GM12801 (cell line): Measurements from ENCODE around the gene ECEL1.

Experiments
- TF ChIP-seq, protein P1 (sequence below): IDR thresholded peaks from one replicate; pipeline ENCODE4 v1.5.1; 2011; ENCODE audit warnings: control low read depth; ENCODE audit not compliant: insufficient read length; ENCODE audit errors: extremely low read depth

The ECEL1 gene

DNA sequence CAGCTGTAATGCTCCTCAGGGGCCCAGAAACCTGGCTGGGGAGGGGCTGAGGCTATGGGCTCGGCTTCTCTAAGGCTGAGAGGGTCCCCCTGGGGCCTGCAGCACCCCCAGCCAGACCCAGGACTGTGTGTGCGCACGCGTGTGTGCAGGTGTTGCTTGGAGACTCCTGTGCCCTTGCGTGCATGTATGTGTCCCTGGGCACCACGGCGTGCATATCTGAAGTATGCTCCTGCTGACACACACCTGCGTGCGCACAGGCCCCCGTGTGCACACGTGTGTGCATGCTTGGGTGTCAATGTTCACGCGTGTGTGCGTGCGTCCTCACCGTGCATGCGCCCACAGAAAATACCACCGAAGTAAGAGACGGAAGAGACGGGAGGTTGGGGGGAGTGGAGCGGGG, 14.9 kb upstream of the ECEL1 start:
- TF ChIP-seq, protein P1, sequence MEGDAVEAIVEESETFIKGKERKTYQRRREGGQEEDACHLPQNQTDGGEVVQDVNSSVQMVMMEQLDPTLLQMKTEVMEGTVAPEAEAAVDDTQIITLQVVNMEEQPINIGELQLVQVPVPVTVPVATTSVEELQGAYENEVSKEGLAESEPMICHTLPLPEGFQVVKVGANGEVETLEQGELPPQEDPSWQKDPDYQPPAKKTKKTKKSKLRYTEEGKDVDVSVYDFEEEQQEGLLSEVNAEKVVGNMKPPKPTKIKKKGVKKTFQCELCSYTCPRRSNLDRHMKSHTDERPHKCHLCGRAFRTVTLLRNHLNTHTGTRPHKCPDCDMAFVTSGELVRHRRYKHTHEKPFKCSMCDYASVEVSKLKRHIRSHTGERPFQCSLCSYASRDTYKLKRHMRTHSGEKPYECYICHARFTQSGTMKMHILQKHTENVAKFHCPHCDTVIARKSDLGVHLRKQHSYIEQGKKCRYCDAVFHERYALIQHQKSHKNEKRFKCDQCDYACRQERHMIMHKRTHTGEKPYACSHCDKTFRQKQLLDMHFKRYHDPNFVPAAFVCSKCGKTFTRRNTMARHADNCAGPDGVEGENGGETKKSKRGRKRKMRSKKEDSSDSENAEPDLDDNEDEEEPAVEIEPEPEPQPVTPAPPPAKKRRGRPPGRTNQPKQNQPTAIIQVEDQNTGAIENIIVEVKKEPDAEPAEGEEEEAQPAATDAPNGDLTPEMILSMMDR, result no peak

GRCh38 chr2:232501794-232502390, 14.3 kb upstream of the ECEL1 start:
- TF ChIP-seq, protein P1, result no peak

- TF ChIP-seq, protein P1, result no peak
These were observed 13.7 kb upstream of the ECEL1 start for GRCh38 chr2:232501331-232501771.

- TF ChIP-seq, protein P1, result no peak
These were observed 10.8 kb upstream of the ECEL1 start for GRCh38 chr2:232498452-232498851.

GRCh38 chr2:232497348-232497747, 9.7 kb upstream of the ECEL1 start:
- TF ChIP-seq, protein P1, result no peak

GRCh38 chr2:232496501-232497270, 9.1 kb upstream of the ECEL1 start:
- TF ChIP-seq, protein P1, result no peak

DNA sequence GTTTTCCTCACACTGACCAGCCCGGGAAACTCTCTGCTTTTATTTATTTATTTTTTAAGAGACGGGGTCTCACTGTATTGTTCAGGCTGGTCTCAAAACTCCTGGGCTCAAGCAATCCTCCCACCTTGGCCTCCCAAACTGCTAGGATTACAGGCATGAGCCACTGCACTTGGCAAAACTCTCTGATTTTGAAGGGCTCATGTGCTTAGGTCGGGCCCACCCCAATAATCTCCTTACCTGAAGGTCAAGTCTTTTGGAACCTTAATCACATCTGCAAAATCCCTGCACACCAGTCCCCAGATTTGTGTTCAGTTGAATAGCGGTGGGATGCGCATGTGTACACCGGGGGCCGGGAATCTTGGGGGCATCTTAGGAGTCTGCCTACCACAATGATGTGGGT, 7.7 kb upstream of the ECEL1 start:
- TF ChIP-seq, protein P1, result no peak
